ENCODE results near the gene PTPRCAP. TPM values are rescaled to one million over a fixed set of nuclear protein-coding genes. Genes with fewer than 3 reads are reported as not detected.

The PTPRCAP gene
- total and polyA plus RNA-seq, 10 of the 15 experiments (the other 5 are each of a cell fraction or from before 2014, with no cell fraction given): 4.7 to 266 (median 125) TPM

GRCh38 chr11:67449116-67449844 is 11.8 kb upstream of the PTPRCAP start:
- ATAC-seq: no peak
- no peak for FAIRE-seq
- Histone ChIP-seq H3K36me3 (ENCODE audit: control insufficient read depth in 2 of 2, insufficient read depth in 2 of 2, low read length in 1 of 2) (no peaks in the 10 kb centered on the region), H3K9me3 (replicated peaks; ENCODE audit: control insufficient read depth, insufficient read depth, low read length) (no peaks in the 10 kb centered on the region), H4K20me1 (ENCODE audit: control insufficient read depth, insufficient read depth) (no peaks in the 10 kb centered on the region), H3K27me3 (replicated peaks in 1 of 2; ENCODE audit: control insufficient read depth in 2 of 2, insufficient read depth in 2 of 2, low read length in 1 of 2) (no peaks in the 10 kb centered on the region), H3K79me2 (ENCODE audit: control insufficient read depth, insufficient read depth, low read length) (peaks cover 10% of the 10 kb centered on the region), H3K4me3 (no peak overlapping the region), H3K9ac (ENCODE audit: control insufficient read depth, insufficient read depth, low read length) (no peak overlapping the region), H3K4me2 (ENCODE audit: control insufficient read depth, insufficient read depth) (no peak overlapping the region), H3K4me1 (ENCODE audit: control insufficient read depth, insufficient read depth, low read length) (peaks cover 30% of the 10 kb centered on the region), H2AFZ (ENCODE audit: control insufficient read depth, low read depth, low read length) (no peak overlapping the region), H3K27ac (ENCODE audit: control insufficient read depth, insufficient read depth) (no peak overlapping the region)
- no peak for DNase-seq (ENCODE audit: low read depth, low spot score)
- BruUV-seq (replicated peaks): no TSS peak
- 61% methylated on average over 9 of the region's 9 CpGs for WGBS (ENCODE audit: insufficient coverage, insufficient replicate concordance, low lambda C conversion rate, missing lambda C conversion rate)
- in situ Hi-C loops (cut with MboI): no loop called here
- ChIA-PET SMC1A (ENCODE audit: uncharacterized antibody, unreplicated experiment) (interaction anchor here (0.8 to 1.2 kb wide), 2 partner anchors 25 to 48 kb away, joined by 3 read pairs; partner anchors contain the start of gene PPP1CA), CTCF (interaction anchor here (0.6 to 1.2 kb wide), 4 partner anchors 10 to 48 kb away, joined by 3 to 5 read pairs (median 4); partner anchors contain the start of gene PPP1CA), POLR2A (interaction anchor here (0.7 to 1.9 kb wide), 8 partner anchors 9 to 1012 kb away, joined by 4 to 7 read pairs (median 4); partner anchors contain the start of gene PPP1CA), RAD21 (ENCODE audit: unreplicated experiment) (no interaction called here)
- intact Hi-C loops (cut with micrococcal nuclease; ENCODE audit: unreplicated experiment): no loop called here
- no peak for TF ChIP-seq GATAD2B (conservative IDR thresholded peaks at IDR 0.05; ENCODE audit: low read depth)
- TF ChIP-seq ETV6 (conservative IDR thresholded peaks at IDR 0.05 in 1 of 2, IDR thresholded peaks at IDR 0.05 in 1 of 2; ENCODE audit: borderline replicate concordance in 1 of 2, low read depth in 1 of 2): no peak
- TF ChIP-seq ZNF384 (IDR thresholded peaks at IDR 0.05; ENCODE audit: borderline replicate concordance, low read depth, low read length): no peak
- TF ChIP-seq PAX5 (IDR thresholded peaks at IDR 0.05; ENCODE audit: borderline replicate concordance, low read depth, low read length): no peak
- TF ChIP-seq ATF3 (IDR thresholded peaks at IDR 0.05; ENCODE audit: borderline replicate concordance, extremely low read depth, low read depth, low read length): no peak
- TF ChIP-seq BRCA1 (IDR thresholded peaks at IDR 0.05; ENCODE audit: low read depth, low read length): no peak
- no peak for TF ChIP-seq POLR2AphosphoS5 (IDR thresholded peaks at IDR 0.05; ENCODE audit: low read length)
- no peak for TF ChIP-seq CREM (IDR thresholded peaks at IDR 0.05; ENCODE audit: low read depth)
- no peak for TF ChIP-seq WRNIP1 (IDR thresholded peaks at IDR 0.05; ENCODE audit: borderline replicate concordance, low read depth, low read length)
- TF ChIP-seq EED (IDR thresholded peaks at IDR 0.05; ENCODE audit: low read depth): no peak
- no peak for TF ChIP-seq HDAC2 (IDR thresholded peaks at IDR 0.05)
- TF ChIP-seq IRF4 (IDR thresholded peaks at IDR 0.05; ENCODE audit: low read depth, low read length): no peak
- TF ChIP-seq CUX1 (IDR thresholded peaks at IDR 0.05; ENCODE audit: insufficient replicate concordance, low read depth, low read length): no peak
- TF ChIP-seq ZNF687 (IDR thresholded peaks at IDR 0.05): no peak

All from GM12878 (cell line).